ENCODE measurements around the gene UNC5B.

The UNC5B gene

DNA sequence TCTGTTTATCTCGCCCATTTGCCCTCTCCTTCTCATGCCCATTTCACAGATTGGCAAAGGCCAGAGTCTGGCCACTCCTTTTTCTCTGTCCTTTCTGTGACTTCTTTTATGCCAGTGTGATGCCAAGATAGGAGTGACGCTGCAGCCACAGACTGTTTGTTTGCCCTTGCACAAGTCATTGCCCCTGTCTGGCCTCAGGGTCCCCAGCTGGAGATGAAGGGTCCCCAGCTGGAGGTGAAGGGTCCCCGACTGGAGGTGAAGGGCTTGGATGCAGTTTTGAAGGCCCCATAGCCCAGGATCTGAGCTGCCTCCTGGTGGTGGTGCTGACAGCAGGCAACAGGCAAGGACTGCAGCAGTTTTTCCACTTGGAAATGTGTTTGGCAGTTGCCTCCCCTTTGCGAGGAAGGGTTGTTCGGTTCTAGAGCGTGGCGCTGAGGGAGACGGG, 55.9 kb downstream of the UNC5B start:
- Histone ChIP-seq H3K9me3 (replicated peaks; ENCODE audit: insufficient read depth, low read length) (no peaks in the 10 kb centered on the region), H3K4me1 (ENCODE audit: low read length) (no peaks in the 10 kb centered on the region), H2AFZ (ENCODE audit: low read length) (no peak overlapping the region), H3K4me2 (ENCODE audit: low read depth, low read length) (no peak overlapping the region), H3K4me3 (ENCODE audit: low read length) (no peak overlapping the region), H3K79me2 (ENCODE audit: low read length) (no peaks in the 10 kb centered on the region), H3K27me3 (replicated peaks; ENCODE audit: insufficient read depth, low read length) (peaks cover 40% of the 10 kb centered on the region), H4K20me1 (ENCODE audit: insufficient read depth, low read length) (no peaks in the 10 kb centered on the region), H3K9me2 (replicated peaks; ENCODE audit: insufficient read depth, low read length) (no peaks in the 10 kb centered on the region), H3K27ac (ENCODE audit: low read length) (no peak overlapping the region), H3K36me3 (replicated peaks; ENCODE audit: insufficient read depth, low read length) (no peaks in the 10 kb centered on the region), H3F3A (ENCODE audit: insufficient read depth, low read length) (no peaks in the 10 kb centered on the region), H3K9ac (ENCODE audit: low read length) (no peak overlapping the region)
- TF ChIP-seq EZH2phosphoT487 (IDR thresholded peaks at IDR 0.05; ENCODE audit: low read length) (no peak), EZH2 (optimal IDR thresholded peaks at IDR 0.05; ENCODE audit: low read depth, low read length) (no peak)
- TF ChIP-seq, protein P1, sequence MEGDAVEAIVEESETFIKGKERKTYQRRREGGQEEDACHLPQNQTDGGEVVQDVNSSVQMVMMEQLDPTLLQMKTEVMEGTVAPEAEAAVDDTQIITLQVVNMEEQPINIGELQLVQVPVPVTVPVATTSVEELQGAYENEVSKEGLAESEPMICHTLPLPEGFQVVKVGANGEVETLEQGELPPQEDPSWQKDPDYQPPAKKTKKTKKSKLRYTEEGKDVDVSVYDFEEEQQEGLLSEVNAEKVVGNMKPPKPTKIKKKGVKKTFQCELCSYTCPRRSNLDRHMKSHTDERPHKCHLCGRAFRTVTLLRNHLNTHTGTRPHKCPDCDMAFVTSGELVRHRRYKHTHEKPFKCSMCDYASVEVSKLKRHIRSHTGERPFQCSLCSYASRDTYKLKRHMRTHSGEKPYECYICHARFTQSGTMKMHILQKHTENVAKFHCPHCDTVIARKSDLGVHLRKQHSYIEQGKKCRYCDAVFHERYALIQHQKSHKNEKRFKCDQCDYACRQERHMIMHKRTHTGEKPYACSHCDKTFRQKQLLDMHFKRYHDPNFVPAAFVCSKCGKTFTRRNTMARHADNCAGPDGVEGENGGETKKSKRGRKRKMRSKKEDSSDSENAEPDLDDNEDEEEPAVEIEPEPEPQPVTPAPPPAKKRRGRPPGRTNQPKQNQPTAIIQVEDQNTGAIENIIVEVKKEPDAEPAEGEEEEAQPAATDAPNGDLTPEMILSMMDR (IDR thresholded peaks at IDR 0.05; ENCODE audit: low read length): no peak
- DNase-seq: no peak

DNA sequence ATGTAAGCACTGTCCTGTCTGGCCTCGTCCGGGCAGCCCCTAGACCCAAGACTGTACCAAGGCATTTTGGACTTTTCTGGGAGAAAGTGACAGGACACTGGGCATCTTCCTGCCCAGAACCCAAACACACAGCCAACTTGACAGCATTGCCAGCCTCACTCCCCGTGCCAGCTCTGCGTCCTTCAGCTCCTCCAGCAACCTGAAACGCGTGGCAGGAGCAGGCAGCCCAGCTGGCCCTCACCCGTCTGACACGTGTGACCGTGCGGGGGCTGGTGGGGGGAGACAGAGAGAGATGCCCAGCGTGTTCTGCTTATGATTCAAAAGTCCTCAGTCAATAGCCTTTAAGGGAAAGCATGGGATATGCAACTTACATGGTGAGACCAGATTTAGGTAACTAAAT, 56.4 kb downstream of the UNC5B start:
- no peaks in the 10 kb centered on the region for H3K9me2 ChIP-seq (replicated peaks; ENCODE audit: insufficient read depth, low read length)
- peaks cover 35% of the 10 kb centered on the region for H3K27me3 ChIP-seq (replicated peaks; ENCODE audit: insufficient read depth, low read length)
- no peaks in the 10 kb centered on the region for H3K36me3 ChIP-seq (replicated peaks; ENCODE audit: insufficient read depth, low read length)
- H3K79me2 ChIP-seq (ENCODE audit: low read length): no peaks in the 10 kb centered on the region
- H3K27ac ChIP-seq (ENCODE audit: low read length): no peak overlapping the region
- no peak for DNase-seq
- no peaks in the 10 kb centered on the region for H3K9me3 ChIP-seq (replicated peaks; ENCODE audit: insufficient read depth, low read length)
- TF ChIP-seq EZH2 (optimal IDR thresholded peaks at IDR 0.05; ENCODE audit: low read depth, low read length): no peak
- TF ChIP-seq EZH2phosphoT487 (IDR thresholded peaks at IDR 0.05; ENCODE audit: low read length): no peak
- H4K20me1 ChIP-seq (ENCODE audit: insufficient read depth, low read length): no peaks in the 10 kb centered on the region
- H3K4me2 ChIP-seq (ENCODE audit: low read depth, low read length): no peak overlapping the region
- H2AFZ ChIP-seq (ENCODE audit: low read length): no peak overlapping the region
- H3F3A ChIP-seq (ENCODE audit: insufficient read depth, low read length): no peaks in the 10 kb centered on the region
- no peaks in the 10 kb centered on the region for H3K4me1 ChIP-seq (ENCODE audit: low read length)
- no peak overlapping the region for H3K4me3 ChIP-seq (ENCODE audit: low read length)
- no peak overlapping the region for H3K9ac ChIP-seq (ENCODE audit: low read length)

DNA sequence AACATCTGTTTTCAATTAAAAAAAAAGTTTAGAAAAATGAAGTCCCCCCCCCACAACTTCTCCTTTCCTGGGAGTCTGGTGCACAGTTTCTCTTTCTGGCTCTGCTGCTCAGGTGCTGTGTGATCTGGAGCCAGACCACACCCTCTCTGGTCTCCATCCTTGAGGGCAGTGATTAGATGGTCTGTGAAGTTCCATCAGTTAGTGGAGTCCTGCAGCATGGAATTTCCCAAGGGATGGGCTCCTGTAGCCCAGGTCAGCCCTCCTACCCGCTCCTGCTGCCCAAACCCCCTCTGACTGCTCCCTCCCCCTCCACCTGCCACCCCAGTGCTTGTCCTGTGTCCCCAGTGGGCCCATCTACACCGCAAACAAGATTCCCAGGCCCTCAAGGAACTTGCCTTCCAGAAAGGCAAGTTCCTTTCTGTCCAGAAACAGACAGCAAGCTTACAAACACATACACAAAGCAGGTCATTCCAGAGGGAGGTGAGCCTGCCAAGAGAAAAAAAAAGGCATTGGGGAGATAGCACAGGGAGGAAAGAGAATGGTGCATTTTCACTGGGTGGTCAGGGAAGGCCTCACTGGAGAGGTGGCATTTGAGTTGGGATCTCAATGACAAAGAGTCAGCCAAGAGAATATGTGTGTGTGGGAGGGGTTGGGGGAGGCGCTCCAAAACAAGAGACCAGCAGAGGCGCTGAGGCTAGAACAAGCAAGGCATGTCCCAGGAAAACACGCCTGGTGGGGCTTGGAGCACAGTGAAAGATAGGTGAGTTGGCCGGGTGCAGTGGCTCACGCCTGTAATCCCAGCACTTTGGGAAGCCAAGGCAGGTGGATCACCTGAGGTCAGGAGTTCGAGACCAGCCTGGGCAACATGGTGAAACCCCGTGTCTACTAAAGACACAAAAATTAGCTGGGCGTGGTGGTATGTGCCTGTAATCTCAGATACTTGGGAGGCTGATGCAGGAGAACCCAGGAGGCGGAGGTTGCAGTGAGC, 57.2 kb downstream of the UNC5B start:
- Histone ChIP-seq H2AFZ (ENCODE audit: low read length) (no peak overlapping the region), H3K36me3 (replicated peaks; ENCODE audit: insufficient read depth, low read length) (no peaks in the 10 kb centered on the region), H3K4me1 (ENCODE audit: low read length) (no peaks in the 10 kb centered on the region), H3F3A (ENCODE audit: insufficient read depth, low read length) (no peaks in the 10 kb centered on the region), H3K27me3 (replicated peaks; ENCODE audit: insufficient read depth, low read length) (peaks cover 26% of the 10 kb centered on the region), H3K27ac (ENCODE audit: low read length) (no peak overlapping the region), H3K9me3 (replicated peaks; ENCODE audit: insufficient read depth, low read length) (no peaks in the 10 kb centered on the region), H4K20me1 (ENCODE audit: insufficient read depth, low read length) (no peaks in the 10 kb centered on the region), H3K4me3 (ENCODE audit: low read length) (no peak overlapping the region), H3K9me2 (replicated peaks; ENCODE audit: insufficient read depth, low read length) (no peaks in the 10 kb centered on the region), H3K4me2 (ENCODE audit: low read depth, low read length) (no peak overlapping the region), H3K79me2 (ENCODE audit: low read length) (no peaks in the 10 kb centered on the region), H3K9ac (ENCODE audit: low read length) (no peak overlapping the region)
- DNase-seq: no peak
- TF ChIP-seq EZH2 (optimal IDR thresholded peaks at IDR 0.05; ENCODE audit: low read depth, low read length) (no peak), EZH2phosphoT487 (IDR thresholded peaks at IDR 0.05; ENCODE audit: low read length) (no peak)
- TF ChIP-seq, protein P1 (IDR thresholded peaks at IDR 0.05; ENCODE audit: low read length): no peak
